Neural cell (in vitro differentiated cells): ENCODE data around the gene METTL8. TPM values are rescaled to one million over a fixed set of nuclear protein-coding genes. Genes with fewer than 3 reads are reported as not detected.
"Not testable (repeated sequence)": the region's sequence is repeated elsewhere in the genome, so short reads cannot be mapped to it uniquely, and the experiment has no call there.

ENCODE experiments used
- H2AFZ ChIP-seq: fragments of 200-600, 300-800 bp; sonication (generic), shearing (Covaris generic); 2 replicates; pipeline ENCODE4 v1.6.0; 2014; ENCODE audit warnings: low read depth, mild to moderate bottlenecking, antibody characterized with exemption, low read length, moderate library complexity
- H3F3A ChIP-seq: fragments of 200-600 bp; shearing (Covaris generic); 2 replicates; pipeline ENCODE4 v1.6.1; 2016; ENCODE audit warnings: mild to moderate bottlenecking, moderate library complexity, mixed read lengths, antibody characterized with exemption, low read length; ENCODE audit not compliant: insufficient read depth, poor library complexity, severe bottlenecking
- H3K27ac ChIP-seq: fragments of 200-600, 300-800 bp; sonication (generic), shearing (Covaris generic); 2 replicates; pipeline ENCODE4 v1.5.1; 2014; ENCODE audit warnings: mild to moderate bottlenecking, low read length, moderate library complexity
- H3K27me3 ChIP-seq: fragments of 300-800, 200-600 bp; sonication (generic), shearing (Covaris generic); 2 replicates; pipeline ENCODE4 v1.6.0; 2014; ENCODE audit warnings: mild to moderate bottlenecking, low read depth, low read length, moderate library complexity; ENCODE audit not compliant: insufficient read depth
- H3K36me3 ChIP-seq: fragments of 300-800, 200-600 bp; sonication (generic), shearing (Covaris generic); 2 replicates; pipeline ENCODE4 v1.5.1; 2014; ENCODE audit warnings: mild to moderate bottlenecking, antibody characterized with exemption, low read length, moderate library complexity; ENCODE audit not compliant: insufficient read depth
- H3K4me2 ChIP-seq: fragments of 300-800, 200-600 bp; sonication (generic), shearing (Covaris generic); 2 replicates; pipeline ENCODE4 v1.6.0; 2014; ENCODE audit warnings: mild to moderate bottlenecking, low read length
- H3K4me3 ChIP-seq: fragments of 300-800, 200-600 bp; sonication (generic), shearing (Covaris generic); 2 replicates; pipeline ENCODE4 v1.5.1; 2014; ENCODE audit warnings: mild to moderate bottlenecking, low read length, moderate library complexity
- H3K79me2 ChIP-seq: fragments of 200-600 bp; shearing (Covaris generic); replicated peaks from 2 replicates; pipeline ENCODE4 v1.6.0; 2014; ENCODE audit warnings: mild to moderate bottlenecking, low read length, moderate library complexity; ENCODE audit not compliant: insufficient read depth
- H3K9ac ChIP-seq: fragments of 300-800, 200-600 bp; sonication (generic), shearing (Covaris generic); 2 replicates; pipeline ENCODE4 v1.6.1; 2016; ENCODE audit warnings: mild to moderate bottlenecking, low read length, mixed read lengths
- H3K9me2 ChIP-seq: fragments of 200-600 bp; shearing (Covaris generic); 2 replicates; pipeline ENCODE4 v1.6.1; 2016; ENCODE audit warnings: mild to moderate bottlenecking, low read length, mixed read lengths; ENCODE audit not compliant: insufficient read depth
- H3K9me3 ChIP-seq: fragments of 200-600, 300-800 bp; sonication (generic), shearing (Covaris generic); 2 replicates; pipeline ENCODE4 v1.6.1; 2016; ENCODE audit warnings: mild to moderate bottlenecking, mixed run types, low read length, moderate library complexity, mixed read lengths
- H4K20me1 ChIP-seq: fragments of 200-600 bp; shearing (Covaris generic); 2 replicates; pipeline ENCODE4 v1.6.1; 2016; ENCODE audit warnings: mild to moderate bottlenecking, mixed run types; ENCODE audit not compliant: insufficient read depth
- EP300 ChIP-seq: fragments of 450-650 bp; conservative IDR thresholded peaks from 2 replicates; pipeline ENCODE4 v1.6.1; 2014; ENCODE audit warnings: antibody characterized with exemption, mild to moderate bottlenecking, moderate library complexity; ENCODE audit not compliant: poor library complexity, severe bottlenecking
- EZH2 ChIP-seq: fragments of 200-600, 300-800 bp; shearing (Covaris generic), sonication (generic); IDR thresholded peaks from 2 replicates; pipeline ENCODE4 v1.6.1; 2014; ENCODE audit warnings: antibody characterized with exemption, low read length, borderline replicate concordance, mild to moderate bottlenecking; ENCODE audit not compliant: insufficient read depth, poor library complexity, severe bottlenecking
- MXI1 ChIP-seq: fragments of 450-650 bp; conservative IDR thresholded peaks from 2 replicates; pipeline ENCODE4 v1.6.1; 2014; ENCODE audit warnings: antibody characterized with exemption, mild to moderate bottlenecking; ENCODE audit not compliant: poor library complexity, severe bottlenecking
- POLR2AphosphoS5 ChIP-seq: IDR thresholded peaks from 2 replicates; pipeline ENCODE4 v1.6.1; 2012
- SMC3 ChIP-seq: fragments of 450-650 bp; conservative IDR thresholded peaks from 2 replicates; pipeline ENCODE4 v1.6.1; 2014; ENCODE audit warnings: antibody characterized with exemption, mild to moderate bottlenecking, moderate library complexity; ENCODE audit not compliant: poor library complexity
- TAF1 ChIP-seq: IDR thresholded peaks from 2 replicates; pipeline ENCODE4 v1.6.1; 2012; ENCODE audit warnings: low read depth
- polyA plus RNA-seq: library from polyadenylated mRNA; depleted of rRNA; stranded (reverse); fragments of >200 nt; gene quantifications from 2 replicates; pipeline ENCODE4 v1.2.3, GENCODE V29; 2014
- TF ChIP-seq, protein P1 (sequence below): fragments of 450-650 bp; IDR thresholded peaks from 2 replicates; pipeline ENCODE4 v1.5.1; 2014; ENCODE audit warnings: antibody characterized with exemption, mild to moderate bottlenecking, moderate library complexity; ENCODE audit not compliant: poor library complexity, severe bottlenecking
- TF ChIP-seq, protein P2 (sequence below): IDR thresholded peaks from 2 replicates; pipeline ENCODE4 v1.6.1; 2012; ENCODE audit warnings: borderline replicate concordance

METTL8 gene
- polyA plus RNA-seq, 1 donor from 2014 or later: 13.7 TPM

DNA sequence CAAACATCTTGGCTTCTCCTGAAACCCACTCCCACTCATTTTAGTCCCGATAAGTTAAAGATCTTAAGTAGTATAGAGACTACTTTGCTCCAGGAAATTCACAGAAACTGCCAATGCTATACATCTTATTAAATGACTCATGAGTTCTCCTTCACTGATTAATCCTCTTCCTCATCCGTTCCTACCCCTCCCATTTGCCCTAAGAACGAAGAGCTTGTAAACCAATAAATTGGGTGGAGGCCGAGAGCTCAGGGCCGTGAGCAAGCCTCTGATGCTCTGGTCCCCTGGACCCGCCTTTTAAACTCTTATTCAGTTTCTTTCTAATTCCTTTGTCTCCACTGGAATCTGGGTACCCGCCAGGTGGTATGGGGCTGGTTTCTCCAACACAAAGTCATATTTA, 68.6 kb downstream of the METTL8 start:
- no peak overlapping the region for H2AFZ ChIP-seq
- no peaks in the 10 kb centered on the region for H3K79me2 ChIP-seq
- no peaks in the 10 kb centered on the region for H3K27me3 ChIP-seq
- TF ChIP-seq MXI1 (no peak), TAF1 (no peak), EP300 (no peak), POLR2AphosphoS5 (no peak), SMC3 (no peak)
- TF ChIP-seq, protein P1, sequence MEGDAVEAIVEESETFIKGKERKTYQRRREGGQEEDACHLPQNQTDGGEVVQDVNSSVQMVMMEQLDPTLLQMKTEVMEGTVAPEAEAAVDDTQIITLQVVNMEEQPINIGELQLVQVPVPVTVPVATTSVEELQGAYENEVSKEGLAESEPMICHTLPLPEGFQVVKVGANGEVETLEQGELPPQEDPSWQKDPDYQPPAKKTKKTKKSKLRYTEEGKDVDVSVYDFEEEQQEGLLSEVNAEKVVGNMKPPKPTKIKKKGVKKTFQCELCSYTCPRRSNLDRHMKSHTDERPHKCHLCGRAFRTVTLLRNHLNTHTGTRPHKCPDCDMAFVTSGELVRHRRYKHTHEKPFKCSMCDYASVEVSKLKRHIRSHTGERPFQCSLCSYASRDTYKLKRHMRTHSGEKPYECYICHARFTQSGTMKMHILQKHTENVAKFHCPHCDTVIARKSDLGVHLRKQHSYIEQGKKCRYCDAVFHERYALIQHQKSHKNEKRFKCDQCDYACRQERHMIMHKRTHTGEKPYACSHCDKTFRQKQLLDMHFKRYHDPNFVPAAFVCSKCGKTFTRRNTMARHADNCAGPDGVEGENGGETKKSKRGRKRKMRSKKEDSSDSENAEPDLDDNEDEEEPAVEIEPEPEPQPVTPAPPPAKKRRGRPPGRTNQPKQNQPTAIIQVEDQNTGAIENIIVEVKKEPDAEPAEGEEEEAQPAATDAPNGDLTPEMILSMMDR: no peak
- TF ChIP-seq, protein P2, sequence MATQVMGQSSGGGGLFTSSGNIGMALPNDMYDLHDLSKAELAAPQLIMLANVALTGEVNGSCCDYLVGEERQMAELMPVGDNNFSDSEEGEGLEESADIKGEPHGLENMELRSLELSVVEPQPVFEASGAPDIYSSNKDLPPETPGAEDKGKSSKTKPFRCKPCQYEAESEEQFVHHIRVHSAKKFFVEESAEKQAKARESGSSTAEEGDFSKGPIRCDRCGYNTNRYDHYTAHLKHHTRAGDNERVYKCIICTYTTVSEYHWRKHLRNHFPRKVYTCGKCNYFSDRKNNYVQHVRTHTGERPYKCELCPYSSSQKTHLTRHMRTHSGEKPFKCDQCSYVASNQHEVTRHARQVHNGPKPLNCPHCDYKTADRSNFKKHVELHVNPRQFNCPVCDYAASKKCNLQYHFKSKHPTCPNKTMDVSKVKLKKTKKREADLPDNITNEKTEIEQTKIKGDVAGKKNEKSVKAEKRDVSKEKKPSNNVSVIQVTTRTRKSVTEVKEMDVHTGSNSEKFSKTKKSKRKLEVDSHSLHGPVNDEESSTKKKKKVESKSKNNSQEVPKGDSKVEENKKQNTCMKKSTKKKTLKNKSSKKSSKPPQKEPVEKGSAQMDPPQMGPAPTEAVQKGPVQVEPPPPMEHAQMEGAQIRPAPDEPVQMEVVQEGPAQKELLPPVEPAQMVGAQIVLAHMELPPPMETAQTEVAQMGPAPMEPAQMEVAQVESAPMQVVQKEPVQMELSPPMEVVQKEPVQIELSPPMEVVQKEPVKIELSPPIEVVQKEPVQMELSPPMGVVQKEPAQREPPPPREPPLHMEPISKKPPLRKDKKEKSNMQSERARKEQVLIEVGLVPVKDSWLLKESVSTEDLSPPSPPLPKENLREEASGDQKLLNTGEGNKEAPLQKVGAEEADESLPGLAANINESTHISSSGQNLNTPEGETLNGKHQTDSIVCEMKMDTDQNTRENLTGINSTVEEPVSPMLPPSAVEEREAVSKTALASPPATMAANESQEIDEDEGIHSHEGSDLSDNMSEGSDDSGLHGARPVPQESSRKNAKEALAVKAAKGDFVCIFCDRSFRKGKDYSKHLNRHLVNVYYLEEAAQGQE: no peak
- peaks cover 3% of the 10 kb centered on the region for H3K9me3 ChIP-seq
- no peak overlapping the region for H3K4me3 ChIP-seq
- H4K20me1 ChIP-seq: no peaks in the 10 kb centered on the region
- no peaks in the 10 kb centered on the region for H3K9me2 ChIP-seq
- no peaks in the 10 kb centered on the region for H3K36me3 ChIP-seq
- no peaks in the 10 kb centered on the region for H3F3A ChIP-seq
- H3K9ac ChIP-seq: no peak overlapping the region
- no peak overlapping the region for H3K27ac ChIP-seq
- H3K4me2 ChIP-seq: no peak overlapping the region

DNA sequence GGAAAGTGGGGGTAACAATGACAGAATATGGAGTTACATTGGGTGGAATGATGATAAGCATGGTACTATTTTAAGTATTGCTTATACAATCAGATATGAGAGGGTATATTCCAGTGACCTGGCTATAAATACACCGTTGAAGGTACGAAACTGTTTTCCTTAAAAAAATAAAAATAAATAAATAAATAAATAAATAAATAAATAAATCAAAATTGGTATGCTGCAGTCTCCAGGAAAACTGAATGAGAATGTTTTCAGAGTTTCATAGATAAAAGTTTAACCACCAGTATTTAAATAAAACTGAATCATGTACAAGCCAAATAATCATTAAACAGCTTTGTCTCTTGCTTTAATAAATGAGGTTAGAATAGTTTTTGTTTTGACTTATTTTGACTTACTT, 71.4 kb downstream of the METTL8 start:
- H3K36me3 ChIP-seq: no peaks in the 10 kb centered on the region
- H2AFZ ChIP-seq: no peak overlapping the region
- no peak overlapping the region for H3K4me3 ChIP-seq
- TF ChIP-seq EZH2: no peak
- no peak for TF ChIP-seq TAF1
- no peak for TF ChIP-seq MXI1
- no peak overlapping the region for H3K9ac ChIP-seq
- no peaks in the 10 kb centered on the region for H4K20me1 ChIP-seq
- no peak overlapping the region for H3K4me2 ChIP-seq
- H3K9me2 ChIP-seq: no peaks in the 10 kb centered on the region
- H3K9me3 ChIP-seq: peaks cover 3% of the 10 kb centered on the region
- no peaks in the 10 kb centered on the region for H3K79me2 ChIP-seq
- H3F3A ChIP-seq: no peaks in the 10 kb centered on the region
- H3K27ac ChIP-seq: no peak overlapping the region
- H3K27me3 ChIP-seq: no peaks in the 10 kb centered on the region

DNA sequence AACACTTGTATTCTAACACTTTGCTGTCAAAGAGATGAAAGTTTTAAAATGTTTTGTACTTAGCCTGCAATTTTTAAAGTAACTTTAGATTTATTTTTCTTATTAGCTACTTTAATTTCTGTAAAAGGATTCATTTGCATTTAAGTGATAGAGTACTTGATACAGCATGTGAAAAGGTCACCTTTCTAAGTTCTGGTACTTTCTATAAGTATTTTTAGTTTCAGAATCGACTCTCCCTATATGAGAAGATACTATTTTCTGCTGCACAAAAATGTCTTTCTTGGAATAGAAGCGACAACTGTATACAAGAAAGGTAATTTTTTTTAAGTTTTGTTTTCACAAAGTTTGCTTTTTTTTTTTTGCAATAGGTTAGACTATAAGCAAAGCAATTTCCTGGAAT, 72.9 kb downstream of the METTL8 start:
- no peaks in the 10 kb centered on the region for H3K79me2 ChIP-seq
- no peak overlapping the region for H3K4me3 ChIP-seq
- H3K27me3 ChIP-seq: no peaks in the 10 kb centered on the region
- H3K9me3 ChIP-seq: peaks cover 3% of the 10 kb centered on the region
- H4K20me1 ChIP-seq: no peaks in the 10 kb centered on the region
- H2AFZ ChIP-seq: no peak overlapping the region
- no peak overlapping the region for H3K27ac ChIP-seq
- H3K36me3 ChIP-seq: no peaks in the 10 kb centered on the region
- TF ChIP-seq, protein P2: no peak
- no peak overlapping the region for H3K4me2 ChIP-seq
- H3K9ac ChIP-seq: no peak overlapping the region
- no peaks in the 10 kb centered on the region for H3F3A ChIP-seq
- H3K9me2 ChIP-seq: no peaks in the 10 kb centered on the region

DNA sequence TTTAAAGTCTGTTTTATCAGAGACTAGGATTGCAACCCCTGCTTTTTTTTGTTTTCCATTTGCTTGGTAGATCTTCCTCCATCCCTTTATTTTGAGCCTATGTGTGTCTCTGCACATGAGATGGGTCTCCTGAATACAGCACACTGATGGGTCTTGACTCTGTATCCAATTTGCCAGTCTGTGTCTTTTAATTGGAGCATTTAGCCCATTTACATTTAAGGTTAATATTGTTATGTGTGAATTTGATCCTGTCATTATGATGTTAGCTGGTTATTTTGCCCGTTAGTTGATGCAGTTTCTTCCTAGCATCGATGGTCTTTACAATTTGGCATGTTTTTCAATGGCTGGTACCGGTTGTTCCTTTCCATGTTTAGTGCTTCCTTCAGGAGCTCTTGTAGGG, 80.0 kb downstream of the METTL8 start:
- H3K9me3 ChIP-seq, H3K9me2 ChIP-seq, H4K20me1 ChIP-seq, H3K27ac ChIP-seq, H3F3A ChIP-seq, H3K79me2 ChIP-seq, H3K27me3 ChIP-seq, H3K4me3 ChIP-seq, H2AFZ ChIP-seq, H3K36me3 ChIP-seq, H3K4me2 ChIP-seq, H3K9ac ChIP-seq: not testable (repeated sequence)
